ENCODE results near the gene FSTL4. TPM values are rescaled to one million over a fixed set of nuclear protein-coding genes. Genes with fewer than 3 reads are reported as not detected.

Gene FSTL4
- total RNA-seq, 4 donors from 2014 or later = 5.1 to 8.3 (median 6.0) TPM

DNA sequence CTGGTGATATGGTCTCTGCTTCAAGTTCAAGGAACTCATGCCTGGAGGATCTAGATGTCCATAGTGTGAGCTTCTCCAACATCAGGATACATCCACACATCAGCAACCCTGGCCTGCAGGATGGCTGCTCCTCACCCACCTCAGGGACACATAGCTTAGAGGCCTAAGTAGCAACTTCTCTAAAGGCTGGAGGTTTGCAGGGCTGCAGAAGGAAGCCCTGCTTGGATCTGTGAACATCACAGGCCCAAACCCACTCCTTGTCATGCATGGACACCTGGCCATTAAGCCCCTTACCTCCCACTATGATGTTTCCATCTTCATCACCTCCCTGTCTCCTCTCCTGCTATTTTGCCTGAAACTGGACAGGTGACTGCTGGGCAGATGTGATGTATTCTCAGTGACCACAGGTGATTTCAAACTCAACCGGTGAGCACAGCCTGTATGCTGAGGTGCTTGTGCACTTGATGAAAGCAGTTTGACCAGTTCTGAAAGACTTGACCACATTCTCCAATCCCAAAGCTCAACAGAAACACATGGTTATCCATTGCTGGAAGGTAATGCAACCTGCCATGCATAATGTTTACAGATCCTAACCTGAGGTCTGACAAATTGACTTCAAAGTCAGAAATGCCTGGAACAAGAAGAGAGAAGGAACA is 205.2 kb downstream of the FSTL4 start:
- DNase-seq (ENCODE audit: low spot score in 2 of 2) = peak in 1 of 2 donors; percentile 46
- no peak overlapping the region for H3K4me3 ChIP-seq (ENCODE audit: low read depth, poor library complexity, severe bottlenecking)
- no peak for TF ChIP-seq CTCF (IDR thresholded peaks at IDR 0.05)
- no peak for TF ChIP-seq POLR2A (IDR thresholded peaks at IDR 0.05)
- 75 to 76% methylated on average over 1 of the region's 1 CpG for WGBS, 2 donors
- intact Hi-C loops (cut with DNase I; ENCODE audit: low total_unique reads) = no loop called here

GRCh38 chr5:133406208-133406976 is 205.9 kb downstream of the FSTL4 start:
- TF ChIP-seq POLR2A (IDR thresholded peaks at IDR 0.05) = no peak
- no peak for TF ChIP-seq CTCF (IDR thresholded peaks at IDR 0.05)
- DNase-seq (ENCODE audit: low spot score in 2 of 2) = peak in 1 of 2 donors; percentile 65
- H3K4me3 ChIP-seq (ENCODE audit: low read depth, poor library complexity, severe bottlenecking) = no peak overlapping the region
- intact Hi-C loops (cut with DNase I; ENCODE audit: low total_unique reads) = no loop called here
- WGBS, 2 donors = 95 to 97% methylated on average over 3 to 4 of the region's 4 CpGs

- TF ChIP-seq POLR2A (IDR thresholded peaks at IDR 0.05) = no peak
- no peak for TF ChIP-seq CTCF (IDR thresholded peaks at IDR 0.05)
- DNase-seq (ENCODE audit: low spot score in 2 of 2) = peak in 1 of 2 donors; percentile 54
- WGBS, 2 donors = 90 to 95% methylated on average over 15 to 17 of the region's 17 CpGs
- intact Hi-C loops (cut with DNase I; ENCODE audit: low total_unique reads) = no loop called here
- H3K4me3 ChIP-seq (ENCODE audit: low read depth, poor library complexity, severe bottlenecking) = no peak overlapping the region
Observed at GRCh38 chr5:133405275-133406034, 206.9 kb downstream of the FSTL4 start.

DNA sequence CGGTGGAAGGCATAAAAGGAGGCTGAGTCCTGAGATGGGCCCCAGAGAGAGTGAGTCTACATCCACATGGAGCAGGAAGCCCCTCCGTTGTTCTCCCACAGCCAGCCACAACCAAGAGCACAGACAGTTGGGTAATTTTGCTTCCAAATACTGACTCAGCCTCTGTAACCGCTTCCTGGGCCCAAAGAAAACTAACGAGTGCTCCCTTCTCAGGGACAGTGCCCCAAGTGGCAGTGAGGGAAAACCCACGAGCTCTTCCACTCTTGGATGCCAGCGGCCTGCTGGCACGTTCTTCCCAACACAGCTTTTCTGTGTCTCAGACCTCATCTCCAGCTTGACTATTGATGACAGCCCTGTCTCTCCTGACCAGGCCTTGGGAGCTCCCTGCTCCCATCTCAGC is 207.6 kb downstream of the FSTL4 start:
- WGBS, 2 donors = 75 to 85% methylated on average over 7 of the region's 7 CpGs
- TF ChIP-seq CTCF (IDR thresholded peaks at IDR 0.05) = no peak
- TF ChIP-seq POLR2A (IDR thresholded peaks at IDR 0.05) = no peak
- no peak overlapping the region for H3K4me3 ChIP-seq (ENCODE audit: low read depth, poor library complexity, severe bottlenecking)
- intact Hi-C loops (cut with DNase I; ENCODE audit: low total_unique reads) = no loop called here
- peak in 1 of 2 donors; percentile 65 for DNase-seq (ENCODE audit: low spot score in 2 of 2)

DNA sequence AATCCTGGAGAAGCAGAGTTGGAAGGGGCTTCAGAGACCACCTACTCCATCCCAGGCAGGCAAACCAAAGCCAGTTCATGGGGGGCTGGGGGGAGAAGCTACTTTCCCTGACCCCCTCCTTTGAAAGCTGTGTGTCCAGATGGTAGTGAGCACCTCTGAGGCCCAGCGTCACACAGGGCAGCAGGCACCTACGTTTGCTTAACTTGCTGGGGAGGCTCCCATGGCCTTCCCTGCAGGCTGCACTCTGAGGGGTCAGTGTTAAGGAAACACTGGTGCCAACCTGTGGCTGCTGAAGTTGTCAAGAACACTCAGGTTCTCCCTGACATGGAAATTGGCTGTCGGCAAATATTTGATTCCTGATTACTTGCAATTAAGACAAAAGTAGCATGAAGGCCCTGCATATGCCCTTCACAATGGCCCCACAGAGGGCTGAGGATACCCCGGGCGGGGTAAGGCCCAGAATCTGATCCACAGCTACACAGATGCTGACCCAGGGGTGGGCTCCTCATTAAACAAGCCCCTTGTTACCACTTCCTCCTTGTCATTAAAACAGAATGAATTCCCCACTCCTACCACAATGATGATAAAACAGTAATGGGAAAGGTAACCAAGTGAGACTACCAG is 208.5 kb downstream of the FSTL4 start:
- intact Hi-C loops (cut with DNase I; ENCODE audit: low total_unique reads) = no loop called here
- 93 to 98% methylated on average over 5 of the region's 5 CpGs for WGBS, 2 donors
- peak in 1 of 2 donors; percentile 76 for DNase-seq (ENCODE audit: low spot score in 2 of 2)
- H3K4me3 ChIP-seq (ENCODE audit: low read depth, poor library complexity, severe bottlenecking) = no peak overlapping the region
- no peak for TF ChIP-seq CTCF (IDR thresholded peaks at IDR 0.05)
- TF ChIP-seq POLR2A (IDR thresholded peaks at IDR 0.05) = no peak

Data from lower leg skin (tissue), 4 donors.